K562 (cell line): ENCODE measurements around the gene MERTK. TPM values are rescaled to one million over a fixed set of nuclear protein-coding genes. Genes with fewer than 3 reads are reported as not detected.
A peak's percentile ranks its signal among the peaks of the same experiment; 100 is the strongest.

Experiments used
- DIDO1 ChIP-seq: fragments of 450-650 bp; IDR thresholded peaks from 2 replicates; pipeline ENCODE4 v1.6.1; 2016; ENCODE audit warnings: low read depth, missing biosample characterization, missing genetic modification characterization
- HMG20B ChIP-seq: fragments of 250-450 bp; sonication (Bioruptor Pico); IDR thresholded peaks from 2 replicates; pipeline ENCODE4 v1.5.0; 2021; ENCODE audit warnings: mild to moderate bottlenecking
- KLF1 ChIP-seq: fragments of 450-650 bp; IDR thresholded peaks from 2 replicates; pipeline ENCODE4 v1.6.1; 2016; ENCODE audit warnings: missing genetic modification characterization, missing compliant biosample characterization
- NEUROD1 ChIP-seq: fragments of 150-350 bp; IDR thresholded peaks from 2 replicates; pipeline ENCODE4 v1.6.1; 2014; ENCODE audit warnings: borderline replicate concordance, low read length, low read depth; ENCODE audit not compliant: partially characterized antibody
- NUFIP1 ChIP-seq: fragments of 450-650 bp; IDR thresholded peaks from 2 replicates; pipeline ENCODE4 v1.6.1; 2018; ENCODE audit not compliant: partially characterized antibody
- PHB ChIP-seq: fragments of 250-450 bp; sonication (Bioruptor Pico); IDR thresholded peaks from 2 replicates; pipeline ENCODE4 v1.5.0; 2021
- PHTF2 ChIP-seq: fragments of 250-450 bp; sonication (Bioruptor Pico); IDR thresholded peaks from 2 replicates; pipeline ENCODE4 v1.5.0; 2021; ENCODE audit warnings: mild to moderate bottlenecking
- PPARD ChIP-seq: fragments of 250-450 bp; sonication (Bioruptor Pico); IDR thresholded peaks from 2 replicates; pipeline ENCODE4 v1.8.0; 2022; ENCODE audit warnings: inconsistent platforms, mild to moderate bottlenecking, moderate library complexity
- SAFB ChIP-seq: fragments of 200-400 bp; formaldehyde crosslinking; IDR thresholded peaks from 2 replicates; pipeline ENCODE4 v1.6.1; 2017; ENCODE audit warnings: low read depth, low read length, borderline replicate concordance
- SRSF1 ChIP-seq: fragments of 200-400 bp; formaldehyde crosslinking; IDR thresholded peaks from 2 replicates; pipeline ENCODE4 v1.6.1; 2017; ENCODE audit warnings: mild to moderate bottlenecking, low read depth, low read length, moderate library complexity
- TBP ChIP-seq: optimal IDR thresholded peaks from 2 replicates; pipeline ENCODE3; 2011; ENCODE audit warnings: low read depth, low read length, improper control_type of control experiment
- TEAD4 ChIP-seq, 2 experiments: sonication (generic) in 1 of 2; formaldehyde crosslinking in 1 of 2; IDR thresholded peaks; 2 replicates each; pipeline versions ENCODE4 v1.6.1 to v1.8.0; 2012 to 2022; ENCODE audit warnings: borderline replicate concordance in 1 of 2, inconsistent platforms in 1 of 2, low read length in 1 of 2, mild to moderate bottlenecking in 1 of 2, missing genetic modification reagents in 1 of 2
- ZBED1 ChIP-seq: IDR thresholded peaks from 2 replicates; pipeline ENCODE4 v1.6.1; 2014
- ZNF12 ChIP-seq: sonication (generic); formaldehyde crosslinking; IDR thresholded peaks from 2 replicates; pipeline ENCODE4 v1.4.0; 2020; ENCODE audit warnings: mild to moderate bottlenecking, missing genetic modification reagents
- ZNF197 ChIP-seq: fragments of 200-800 bp; sonication (Bioruptor generic); IDR thresholded peaks from 2 replicates; pipeline ENCODE4 v1.6.1; 2016; ENCODE audit warnings: low read depth, missing genetic modification characterization, missing compliant biosample characterization
- ZNF217 ChIP-seq: sonication (generic); formaldehyde crosslinking; IDR thresholded peaks from 2 replicates; pipeline ENCODE4 v1.8.0; 2022; ENCODE audit warnings: mild to moderate bottlenecking, missing genetic modification reagents
- ZNF263 ChIP-seq: sonication (generic); formaldehyde crosslinking; IDR thresholded peaks from 2 replicates; pipeline ENCODE4 v1.8.0; 2022; ENCODE audit warnings: mild to moderate bottlenecking, missing genetic modification reagents, borderline replicate concordance
- ZNF347 ChIP-seq: fragments of 450-650 bp; formaldehyde crosslinking; IDR thresholded peaks from 2 replicates; pipeline ENCODE4 v1.4.0; 2020; ENCODE audit warnings: low read depth, mild to moderate bottlenecking, moderate library complexity
- ZNF583 ChIP-seq: fragments of 250-450 bp; sonication (Bioruptor Pico); IDR thresholded peaks from 2 replicates; pipeline ENCODE4 v1.4.0; 2020
- polyA plus RNA-seq, 8 experiments: library from polyadenylated mRNA; depleted of rRNA in 4 of 8; stranded (reverse) in 5 of 8; unstranded in 3 of 8; fragments of >200 nt; fragmentation: Nextera tagmentation in 2 of 8; fragmentation: Illumina TruSeq in 1 of 8; extraction: Ambion mirVana in 2 of 8; extraction: Trizol in 1 of 8; gene quantifications; 2 replicates each; pipeline versions ENCODE4 v1.2.1 to v1.2.3, GENCODE V29; 2011 to 2014; ENCODE audit warnings: inconsistent platforms in 1 of 8, missing spikeins in 1 of 8
- total RNA-seq, 7 experiments: library from RNA; depleted of rRNA in 6 of 7; stranded (reverse); fragments of >200 nt in 6 of 7; fragmentation: Illumina TruSeq in 2 of 7; extraction: Trizol in 2 of 7; gene quantifications; 2 replicates each; pipeline versions ENCODE4 v1.2.1 to v1.2.3, GENCODE V29; 2011 to 2021; ENCODE audit warnings: low replicate concordance in 1 of 7
- TF ChIP-seq, protein P1 (sequence below): fragments of 450-650 bp; IDR thresholded peaks from 2 replicates; pipeline ENCODE4 v1.6.1; 2016; ENCODE audit warnings: mild to moderate bottlenecking
- TF ChIP-seq, protein P2 (sequence below): fragments of 450-650 bp; formaldehyde crosslinking; IDR thresholded peaks from 2 replicates; pipeline ENCODE4 v1.4.0; 2022; ENCODE audit warnings: missing genetic modification characterization
- TF ChIP-seq, protein P3 (sequence below): sonication (generic); formaldehyde crosslinking; IDR thresholded peaks from 2 replicates; pipeline ENCODE4 v1.8.0; 2022; ENCODE audit warnings: missing genetic modification reagents, mild to moderate bottlenecking, borderline replicate concordance
- TF ChIP-seq, protein P4 (sequence below): fragments of 250-450 bp; sonication (Bioruptor Pico); IDR thresholded peaks from 2 replicates; pipeline ENCODE4 v1.8.0; 2022; ENCODE audit warnings: inconsistent platforms

MERTK gene
- total and polyA plus RNA-seq, 9 of the 15 experiments (the other 6 are each of a cell fraction or from before 2014, with no cell fraction given): 0.23 to 1.6 (median 0.74) TPM

DNA sequence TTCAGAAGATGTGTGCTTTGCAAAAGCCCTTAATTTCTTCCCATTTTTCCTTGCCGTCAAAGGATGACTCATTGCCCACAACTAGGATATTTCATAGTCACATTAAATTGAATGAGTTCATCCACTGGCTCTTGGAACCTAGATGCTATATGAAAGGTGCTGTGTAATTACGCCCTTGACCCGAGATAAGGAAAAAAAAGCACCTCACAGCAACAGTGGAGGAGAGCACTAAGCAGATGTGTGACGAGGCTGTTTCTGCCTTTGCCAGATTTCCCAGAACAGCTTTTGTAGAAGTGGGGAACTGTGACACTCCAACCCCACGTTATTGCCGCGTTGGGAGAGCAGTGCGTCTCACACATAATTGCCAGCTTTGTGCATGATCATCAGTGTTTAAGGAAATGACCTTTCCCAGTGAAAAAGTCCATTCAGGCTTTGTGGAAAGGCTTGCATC lies 123.4 kb downstream of the MERTK start (continued):
- TF ChIP-seq, protein P1, sequence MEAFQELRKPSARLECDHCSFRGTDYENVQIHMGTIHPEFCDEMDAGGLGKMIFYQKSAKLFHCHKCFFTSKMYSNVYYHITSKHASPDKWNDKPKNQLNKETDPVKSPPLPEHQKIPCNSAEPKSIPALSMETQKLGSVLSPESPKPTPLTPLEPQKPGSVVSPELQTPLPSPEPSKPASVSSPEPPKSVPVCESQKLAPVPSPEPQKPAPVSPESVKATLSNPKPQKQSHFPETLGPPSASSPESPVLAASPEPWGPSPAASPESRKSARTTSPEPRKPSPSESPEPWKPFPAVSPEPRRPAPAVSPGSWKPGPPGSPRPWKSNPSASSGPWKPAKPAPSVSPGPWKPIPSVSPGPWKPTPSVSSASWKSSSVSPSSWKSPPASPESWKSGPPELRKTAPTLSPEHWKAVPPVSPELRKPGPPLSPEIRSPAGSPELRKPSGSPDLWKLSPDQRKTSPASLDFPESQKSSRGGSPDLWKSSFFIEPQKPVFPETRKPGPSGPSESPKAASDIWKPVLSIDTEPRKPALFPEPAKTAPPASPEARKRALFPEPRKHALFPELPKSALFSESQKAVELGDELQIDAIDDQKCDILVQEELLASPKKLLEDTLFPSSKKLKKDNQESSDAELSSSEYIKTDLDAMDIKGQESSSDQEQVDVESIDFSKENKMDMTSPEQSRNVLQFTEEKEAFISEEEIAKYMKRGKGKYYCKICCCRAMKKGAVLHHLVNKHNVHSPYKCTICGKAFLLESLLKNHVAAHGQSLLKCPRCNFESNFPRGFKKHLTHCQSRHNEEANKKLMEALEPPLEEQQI: no peak
- TF ChIP-seq, protein P2, sequence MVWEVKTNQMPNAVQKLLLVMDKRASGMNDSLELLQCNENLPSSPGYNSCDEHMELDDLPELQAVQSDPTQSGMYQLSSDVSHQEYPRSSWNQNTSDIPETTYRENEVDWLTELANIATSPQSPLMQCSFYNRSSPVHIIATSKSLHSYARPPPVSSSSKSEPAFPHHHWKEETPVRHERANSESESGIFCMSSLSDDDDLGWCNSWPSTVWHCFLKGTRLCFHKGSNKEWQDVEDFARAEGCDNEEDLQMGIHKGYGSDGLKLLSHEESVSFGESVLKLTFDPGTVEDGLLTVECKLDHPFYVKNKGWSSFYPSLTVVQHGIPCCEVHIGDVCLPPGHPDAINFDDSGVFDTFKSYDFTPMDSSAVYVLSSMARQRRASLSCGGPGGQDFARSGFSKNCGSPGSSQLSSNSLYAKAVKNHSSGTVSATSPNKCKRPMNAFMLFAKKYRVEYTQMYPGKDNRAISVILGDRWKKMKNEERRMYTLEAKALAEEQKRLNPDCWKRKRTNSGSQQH (CRISPR knock-in tag): no peak
- TF ChIP-seq, protein P3, sequence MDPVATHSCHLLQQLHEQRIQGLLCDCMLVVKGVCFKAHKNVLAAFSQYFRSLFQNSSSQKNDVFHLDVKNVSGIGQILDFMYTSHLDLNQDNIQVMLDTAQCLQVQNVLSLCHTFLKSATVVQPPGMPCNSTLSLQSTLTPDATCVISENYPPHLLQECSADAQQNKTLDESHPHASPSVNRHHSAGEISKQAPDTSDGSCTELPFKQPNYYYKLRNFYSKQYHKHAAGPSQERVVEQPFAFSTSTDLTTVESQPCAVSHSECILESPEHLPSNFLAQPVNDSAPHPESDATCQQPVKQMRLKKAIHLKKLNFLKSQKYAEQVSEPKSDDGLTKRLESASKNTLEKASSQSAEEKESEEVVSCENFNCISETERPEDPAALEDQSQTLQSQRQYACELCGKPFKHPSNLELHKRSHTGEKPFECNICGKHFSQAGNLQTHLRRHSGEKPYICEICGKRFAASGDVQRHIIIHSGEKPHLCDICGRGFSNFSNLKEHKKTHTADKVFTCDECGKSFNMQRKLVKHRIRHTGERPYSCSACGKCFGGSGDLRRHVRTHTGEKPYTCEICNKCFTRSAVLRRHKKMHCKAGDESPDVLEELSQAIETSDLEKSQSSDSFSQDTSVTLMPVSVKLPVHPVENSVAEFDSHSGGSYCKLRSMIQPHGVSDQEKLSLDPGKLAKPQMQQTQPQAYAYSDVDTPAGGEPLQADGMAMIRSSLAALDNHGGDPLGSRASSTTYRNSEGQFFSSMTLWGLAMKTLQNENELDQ (CRISPR knock-in tag): no peak
- TF ChIP-seq NUFIP1 (no peak), ZNF217 (CRISPR knock-in tag) (no peak), PPARD (CRISPR knock-in tag) (no peak), PHTF2 (CRISPR knock-in tag) (no peak), NEUROD1 (no peak), ZNF347 (no peak), TEAD4 (IDR thresholded peaks at IDR 0.05; ENCODE audit: low read length) (peak; percentile 75), TEAD4 (CRISPR knock-in tag; IDR thresholded peaks at IDR 0.05; ENCODE audit: borderline replicate concordance) (no peak), SAFB (no peak), ZNF263 (CRISPR knock-in tag) (no peak), SRSF1 (no peak), ZNF197 (no peak), TBP (no peak), KLF1 (tag) (no peak), DIDO1 (tag) (no peak), ZNF12 (CRISPR knock-in tag) (no peak), PHB (no peak), ZNF583 (CRISPR knock-in tag) (no peak), HMG20B (CRISPR knock-in tag) (no peak), ZBED1 (no peak)
- TF ChIP-seq, protein P4, sequence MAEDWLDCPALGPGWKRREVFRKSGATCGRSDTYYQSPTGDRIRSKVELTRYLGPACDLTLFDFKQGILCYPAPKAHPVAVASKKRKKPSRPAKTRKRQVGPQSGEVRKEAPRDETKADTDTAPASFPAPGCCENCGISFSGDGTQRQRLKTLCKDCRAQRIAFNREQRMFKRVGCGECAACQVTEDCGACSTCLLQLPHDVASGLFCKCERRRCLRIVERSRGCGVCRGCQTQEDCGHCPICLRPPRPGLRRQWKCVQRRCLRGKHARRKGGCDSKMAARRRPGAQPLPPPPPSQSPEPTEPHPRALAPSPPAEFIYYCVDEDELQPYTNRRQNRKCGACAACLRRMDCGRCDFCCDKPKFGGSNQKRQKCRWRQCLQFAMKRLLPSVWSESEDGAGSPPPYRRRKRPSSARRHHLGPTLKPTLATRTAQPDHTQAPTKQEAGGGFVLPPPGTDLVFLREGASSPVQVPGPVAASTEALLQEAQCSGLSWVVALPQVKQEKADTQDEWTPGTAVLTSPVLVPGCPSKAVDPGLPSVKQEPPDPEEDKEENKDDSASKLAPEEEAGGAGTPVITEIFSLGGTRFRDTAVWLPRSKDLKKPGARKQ: no peak
